H9 (cell line): Measurements from ENCODE around the gene TREM2. TPM values are rescaled to one million over a fixed set of nuclear protein-coding genes. Genes with fewer than 3 reads are reported as not detected.

Experiments used
- DNase-seq: peaks from one replicate; pipeline ENCODE4 v3.0.0-alpha.2; 2017
- H2AFZ ChIP-seq: one replicate; pipeline ENCODE4 v1.6.1; 2013; ENCODE audit warnings: mild to moderate bottlenecking, low read length, control low read depth, moderate library complexity
- H2AK5ac ChIP-seq: 2 replicates; pipeline ENCODE4 v1.6.1; 2013; ENCODE audit warnings: low read length, control low read depth, mixed read lengths; ENCODE audit not compliant: insufficient read length
- H2BK120ac ChIP-seq: one replicate; pipeline ENCODE4 v1.6.1; 2013; ENCODE audit warnings: low read depth, mild to moderate bottlenecking, low read length, control low read depth, inconsistent platforms; ENCODE audit not compliant: poor library complexity, severe bottlenecking
- H2BK12ac ChIP-seq: 2 replicates; pipeline ENCODE4 v1.6.1; 2013; ENCODE audit warnings: low read length, control low read depth, mixed read lengths, low read depth; ENCODE audit not compliant: insufficient read length
- H2BK15ac ChIP-seq: 2 replicates; pipeline ENCODE4 v1.6.1; 2013; ENCODE audit warnings: low read depth, low read length, control low read depth
- H2BK20ac ChIP-seq: one replicate; pipeline ENCODE4 v1.6.1; 2013; ENCODE audit warnings: low read depth, mild to moderate bottlenecking, low read length, control low read depth, inconsistent platforms; ENCODE audit not compliant: poor library complexity, severe bottlenecking
- H2BK5ac ChIP-seq: 2 replicates; pipeline ENCODE4 v1.6.1; 2013; ENCODE audit warnings: low read length, control low read depth, mixed read lengths; ENCODE audit not compliant: insufficient read length
- H3K14ac ChIP-seq: 2 replicates; pipeline ENCODE4 v1.6.1; 2013; ENCODE audit warnings: low read length, control low read depth; ENCODE audit not compliant: insufficient read depth
- H3K18ac ChIP-seq: 2 replicates; pipeline ENCODE4 v1.6.1; 2013; ENCODE audit warnings: low read depth, mild to moderate bottlenecking, mixed read lengths, low read length, control low read depth; ENCODE audit not compliant: insufficient read length
- H3K23ac ChIP-seq: 2 replicates; pipeline ENCODE4 v1.6.1; 2013; ENCODE audit warnings: low read length, control low read depth, mixed read lengths, low read depth; ENCODE audit not compliant: insufficient read length
- H3K23me2 ChIP-seq: 2 replicates; pipeline ENCODE4 v1.6.1; 2013; ENCODE audit warnings: low read depth, mild to moderate bottlenecking, mixed read lengths, low read length, control low read depth; ENCODE audit not compliant: insufficient read length, poor library complexity, severe bottlenecking
- H3K27ac ChIP-seq: 2 replicates; pipeline ENCODE4 v1.5.1; 2013; ENCODE audit warnings: low read length, control low read depth, mixed read lengths, low read depth; ENCODE audit not compliant: insufficient read length
- H3K27me3 ChIP-seq: 2 replicates; pipeline ENCODE4 v1.6.1; 2013; ENCODE audit warnings: low read length, control low read depth, inconsistent platforms; ENCODE audit not compliant: insufficient read depth
- H3K4ac ChIP-seq: 2 replicates; pipeline ENCODE4 v1.6.1; 2013; ENCODE audit warnings: low read depth, mild to moderate bottlenecking, control low read depth, inconsistent platforms, low read length, moderate library complexity
- H3K4me1 ChIP-seq: 2 replicates; pipeline ENCODE4 v1.6.1; 2013; ENCODE audit warnings: low read length, control low read depth, inconsistent platforms; ENCODE audit not compliant: insufficient read depth
- H3K4me2 ChIP-seq: 2 replicates; pipeline ENCODE4 v1.6.1; 2013; ENCODE audit warnings: low read length, control low read depth, mixed read lengths; ENCODE audit not compliant: insufficient read length, insufficient read depth
- H3K56ac ChIP-seq: 2 replicates; pipeline ENCODE4 v1.6.1; 2013; ENCODE audit warnings: low read depth, mild to moderate bottlenecking, mixed read lengths, low read length, control low read depth; ENCODE audit not compliant: insufficient read length
- H3K79me1 ChIP-seq: 2 replicates; pipeline ENCODE4 v1.6.1; 2013; ENCODE audit warnings: low read depth, mild to moderate bottlenecking, moderate library complexity, low read length, control low read depth, inconsistent platforms; ENCODE audit not compliant: insufficient read depth, poor library complexity, severe bottlenecking
- H3K79me2 ChIP-seq: 2 replicates; pipeline ENCODE4 v1.6.1; 2013; ENCODE audit warnings: low read length, control low read depth, inconsistent platforms; ENCODE audit not compliant: insufficient read depth
- H3K9ac ChIP-seq: 2 replicates; pipeline ENCODE4 v1.6.1; 2013; ENCODE audit warnings: low read length, control low read depth, mixed read lengths; ENCODE audit not compliant: insufficient read length; ENCODE audit errors: extremely low read depth
- H3K9me3 ChIP-seq: one replicate; pipeline ENCODE4 v1.6.1; 2013; ENCODE audit warnings: low read depth, low read length, inconsistent platforms; ENCODE audit not compliant: control insufficient read depth
- H3T11ph ChIP-seq: one replicate; pipeline ENCODE4 v1.6.1; 2013; ENCODE audit warnings: mild to moderate bottlenecking, low read length, control low read depth, inconsistent platforms
- H4K20me1 ChIP-seq: one replicate; pipeline ENCODE4 v1.6.1; 2013; ENCODE audit not compliant: control insufficient read depth, insufficient read length, insufficient read depth
- H4K5ac ChIP-seq: 2 replicates; pipeline ENCODE4 v1.6.1; 2013; ENCODE audit warnings: low read depth, mild to moderate bottlenecking, mixed read lengths, low read length, control low read depth; ENCODE audit not compliant: insufficient read length
- H4K8ac ChIP-seq: replicated peaks from 2 replicates; pipeline ENCODE4 v1.6.1; 2013; ENCODE audit warnings: low read length, control low read depth, mixed read lengths, low read depth; ENCODE audit not compliant: insufficient read length
- H4K91ac ChIP-seq: 2 replicates; pipeline ENCODE4 v1.6.1; 2013; ENCODE audit warnings: low read depth, mild to moderate bottlenecking, moderate library complexity, mixed read lengths, low read length, control low read depth; ENCODE audit not compliant: insufficient read length
- H3K27ac Mint-ChIP-seq, 3 experiments: 2 replicates in 2 of 3; 3 replicates in 1 of 3; pipeline ENCODE4 v1.8.0; 2020 to 2021; ENCODE audit warnings: mixed read lengths in 3 of 3, mild to moderate bottlenecking in 1 of 3, moderate library complexity in 1 of 3
- H3K27me3 Mint-ChIP-seq: 2 replicates; pipeline ENCODE4 v1.8.0; 2021; ENCODE audit warnings: low read depth, mild to moderate bottlenecking, moderate library complexity, mixed read lengths
- H3K36me3 Mint-ChIP-seq, 3 experiments: 2 replicates in 2 of 3; 3 replicates in 1 of 3; pipeline ENCODE4 v1.8.0; 2020 to 2021; ENCODE audit warnings: low read depth in 3 of 3, mixed read lengths in 3 of 3; ENCODE audit not compliant: insufficient read depth in 1 of 3
- H3K4me1 Mint-ChIP-seq, 2 experiments: 2 replicates each; pipeline ENCODE4 v1.8.0; 2020; ENCODE audit warnings: mixed read lengths in 2 of 2
- H3K4me3 Mint-ChIP-seq, 2 experiments: 2 replicates in 1 of 2; 3 replicates in 1 of 2; pipeline ENCODE4 v1.8.0; 2020 to 2021; ENCODE audit warnings: mild to moderate bottlenecking in 2 of 2, mixed read lengths in 2 of 2, moderate library complexity in 1 of 2
- H3K9me3 Mint-ChIP-seq, 2 experiments: 2 replicates in 1 of 2; 3 replicates in 1 of 2; pipeline ENCODE4 v1.8.0; 2020; ENCODE audit warnings: mild to moderate bottlenecking in 2 of 2, mixed read lengths in 2 of 2, moderate library complexity in 1 of 2
- CTCF ChIP-seq: fragments of 200-600 bp; sonication (generic); conservative IDR thresholded peaks from 3 replicates; pipeline ENCODE4 v1.8.0; 2021; ENCODE audit warnings: antibody characterized with exemption, mild to moderate bottlenecking
- whole genome bisulfite sequencing: extraction: QIAGEN DNeasy Blood & Tissue Kit; methylation state at CpG from one replicate; pipeline ENCODE4 v1.1.7; 2013; ENCODE audit warnings: missing lambda C conversion rate, low lambda C conversion rate, mixed read lengths; ENCODE audit not compliant: insufficient read length; ENCODE audit errors: extremely low coverage; 5-methylcytosine and 5-hydroxymethylcytosine counted together
- total RNA-seq: library from RNA; stranded (reverse); gene quantifications from 2 replicates; pipeline ENCODE4 v1.2.1, GENCODE V29; 2021

The TREM2 gene
- total RNA-seq, 1 experiment from 2014 or later = 0.31 TPM

GRCh38 chr6:41147917-41148316 is 15.0 kb downstream of the TREM2 start:
- H3K4me1 Mint-ChIP-seq = no peaks in the 10 kb centered on the region
- Histone ChIP-seq H2BK15ac (no peak overlapping the region), H3K79me1 (no peaks in the 10 kb centered on the region), H3K23me2 (no peaks in the 10 kb centered on the region), H3K27ac (no peak overlapping the region), H3T11ph (no peak overlapping the region), H4K91ac (no peak overlapping the region), H3K23ac (no peak overlapping the region), H2AFZ (no peak overlapping the region), H3K14ac (no peak overlapping the region), H2BK12ac (no peak overlapping the region), H2AK5ac (no peak overlapping the region), H2BK5ac (no peak overlapping the region), H3K56ac (no peak overlapping the region), H4K5ac (no peak overlapping the region), H2BK20ac (no peak overlapping the region), H4K8ac (no peak overlapping the region), H3K4me2 (no peak overlapping the region), H2BK120ac (no peak overlapping the region), H4K20me1 (no peaks in the 10 kb centered on the region), H3K9me3 (no peaks in the 10 kb centered on the region), H3K9ac (no peak overlapping the region), H3K4ac (no peak overlapping the region), H3K27me3 (no peaks in the 10 kb centered on the region), H3K18ac (no peak overlapping the region), H3K4me1 (no peaks in the 10 kb centered on the region), H3K79me2 (no peaks in the 10 kb centered on the region)
- H3K9me3 Mint-ChIP-seq = no peaks in the 10 kb centered on the region
- no CpG with 5 or more reads among the region's 1 CpG for WGBS
- no peak for DNase-seq
- H3K4me3 Mint-ChIP-seq = no peak overlapping the region
- H3K27me3 Mint-ChIP-seq = no peaks in the 10 kb centered on the region
- no peak for TF ChIP-seq CTCF
- no peaks in the 10 kb centered on the region; a peak in 1 of 7 replicates for H3K36me3 Mint-ChIP-seq
- H3K27ac Mint-ChIP-seq = no peak overlapping the region
